Measurements from ENCODE around the gene VMP1. TPM values are rescaled to one million over a fixed set of nuclear protein-coding genes. Genes with fewer than 3 reads are reported as not detected.

The VMP1 gene
- total and polyA plus RNA-seq, 2 of the 13 experiments (the other 11 are each of a cell fraction or from before 2014, with no cell fraction given): 186 to 271 TPM

GRCh38 chr17:59829217-59830006, 122.0 kb downstream of the VMP1 start (continued):
- TF ChIP-seq ARNTL (CRISPR knock-in tag; IDR thresholded peaks at IDR 0.05) (no peak), ZNF101 (CRISPR knock-in tag; IDR thresholded peaks at IDR 0.05; ENCODE audit: borderline replicate concordance, low read depth) (no peak), KDM6A (CRISPR knock-in tag; IDR thresholded peaks at IDR 0.05; ENCODE audit: low read depth) (0 out of 2 replicates have a peak, but pooled peaks have one; percentile 16), ZBTB33 (CRISPR knock-in tag; IDR thresholded peaks at IDR 0.05) (no peak), IKZF5 (CRISPR knock-in tag; IDR thresholded peaks at IDR 0.05) (peak; percentile 36; the same call in 1 of the 2 replicates), ZNF678 (CRISPR knock-in tag; IDR thresholded peaks at IDR 0.05) (no peak), ZNF703 (CRISPR knock-in tag; IDR thresholded peaks at IDR 0.05; ENCODE audit: borderline replicate concordance) (no peak), ZNF441 (CRISPR knock-in tag; IDR thresholded peaks at IDR 0.05; ENCODE audit: borderline replicate concordance) (no peak; the same call in 1 of the 2 replicates), NR1H2 (CRISPR knock-in tag; IDR thresholded peaks at IDR 0.05; ENCODE audit: borderline replicate concordance, low read depth) (no peak), ZNF782 (CRISPR knock-in tag; IDR thresholded peaks at IDR 0.05; ENCODE audit: borderline replicate concordance) (no peak), ZNF546 (CRISPR knock-in tag; conservative IDR thresholded peaks at IDR 0.05) (no peak), TBP (CRISPR knock-in tag; IDR thresholded peaks at IDR 0.05) (no peak), ZSCAN25 (CRISPR knock-in tag; IDR thresholded peaks at IDR 0.05) (no peak), E2F2 (CRISPR knock-in tag; IDR thresholded peaks at IDR 0.05; ENCODE audit: borderline replicate concordance) (no peak), ZNF282 (IDR thresholded peaks at IDR 0.05; ENCODE audit: partially characterized antibody) (no peak), BRD4 (CRISPR knock-in tag; IDR thresholded peaks at IDR 0.05) (no peak), MLXIP (CRISPR knock-in tag; IDR thresholded peaks at IDR 0.05; ENCODE audit: borderline replicate concordance) (no peak)
